GM18907 (cell line): ENCODE data around the gene STX11.
A peak's percentile ranks its signal among the peaks of the same experiment; 100 is the strongest.
"Not testable (repeated sequence)": the region's sequence is repeated elsewhere in the genome, so short reads cannot be mapped to it uniquely, and the experiment has no call there.

Experiments used
- ATAC-seq: cut with Tn5 transposase; IDR thresholded peaks from one replicate; pipeline ENCODE4 v1.9.1; 2021; ENCODE audit warnings: mild to moderate bottlenecking, moderate library complexity; ENCODE audit not compliant: unreplicated experiment

Gene STX11

DNA sequence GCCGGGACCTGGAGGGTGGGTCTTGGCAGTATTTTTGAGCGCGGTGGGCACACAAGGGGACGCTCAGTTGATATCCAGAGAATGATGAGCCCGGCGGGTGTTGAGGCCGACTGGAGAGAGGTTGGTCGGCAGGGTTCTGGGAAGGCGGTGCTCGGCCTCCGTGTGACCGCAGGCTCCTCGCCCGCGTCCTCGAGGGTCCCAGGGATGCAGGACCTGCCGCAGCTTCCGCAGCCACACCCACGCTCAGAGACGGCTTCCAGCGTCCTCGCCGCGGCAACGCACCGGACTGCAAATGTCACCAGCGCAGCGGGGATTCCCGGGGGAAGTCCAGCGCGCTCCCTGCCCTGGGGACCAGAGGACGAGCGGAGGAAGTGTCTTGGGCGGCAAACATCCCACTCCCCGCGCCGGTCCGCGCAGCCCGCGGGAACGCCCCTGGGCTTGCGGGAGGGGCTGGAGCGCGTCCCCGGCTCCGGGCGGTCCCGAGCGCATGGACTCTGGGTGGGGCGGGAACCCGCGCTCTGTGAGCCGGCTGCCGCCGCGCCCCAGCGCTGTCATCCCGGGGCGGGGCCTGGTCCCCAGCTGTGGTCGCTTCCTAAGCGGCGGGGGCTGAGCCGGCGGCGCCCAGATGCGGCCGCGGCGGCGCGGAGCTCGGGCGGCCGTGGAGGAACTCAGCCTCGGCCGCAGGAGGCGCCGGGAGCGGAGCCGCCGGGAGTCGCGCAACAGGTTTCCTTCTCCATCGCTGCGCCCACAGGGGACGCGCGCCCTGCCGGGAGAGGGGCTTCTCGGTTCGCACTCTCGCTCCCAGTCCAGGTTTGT, at the start of gene STX11:
Gene STX11, plus strand, starts transcription at position 624 of the 816 bp plus-strand sequence. CDS start 36,111 bp downstream, outside the sequence.
- ATAC-seq, result peak; percentile 73

DNA sequence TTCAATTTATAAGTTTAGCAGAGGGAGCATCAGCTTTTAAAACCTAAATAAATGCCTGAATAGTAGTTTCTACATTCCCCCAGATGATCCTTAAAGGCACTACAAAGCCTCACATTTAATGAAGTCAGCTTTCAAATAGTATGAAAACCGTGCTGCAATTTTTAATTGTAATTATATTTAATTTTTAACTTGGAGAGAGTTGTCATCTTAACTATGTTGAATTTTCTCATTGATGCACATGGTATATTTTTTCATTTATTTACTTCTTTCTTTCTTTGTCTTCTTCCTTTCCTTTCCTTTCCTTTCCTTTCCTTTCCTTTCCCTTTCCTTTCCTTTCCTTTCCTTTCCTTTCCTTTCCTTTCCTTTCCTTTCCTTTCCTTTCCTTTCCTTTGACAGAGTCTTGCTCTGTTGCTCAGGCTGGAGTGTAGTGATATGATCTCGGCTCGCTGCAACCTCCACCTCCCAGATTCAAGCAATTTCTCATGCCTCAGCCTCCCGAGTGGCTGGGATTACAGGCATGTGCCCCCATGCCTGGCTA, 47.2 kb upstream of the STX11 start:
- ATAC-seq, result no peak

DNA sequence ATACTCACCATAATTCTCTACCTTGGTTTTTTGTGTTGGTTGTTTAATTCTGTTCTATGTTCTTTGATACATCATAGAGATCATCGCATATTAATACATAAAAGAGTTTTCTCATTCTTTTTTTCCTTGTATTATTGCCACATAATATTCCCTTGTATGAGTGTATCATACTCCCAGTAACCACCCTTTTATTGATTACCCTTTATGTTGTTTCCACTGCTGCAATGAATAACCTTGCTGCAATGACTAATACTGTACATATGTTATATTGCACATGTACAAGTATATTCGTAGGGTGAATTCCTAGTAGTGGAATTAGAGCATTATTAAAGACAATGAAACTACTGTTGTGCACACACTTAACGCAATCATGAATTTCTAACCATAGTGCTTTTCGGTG, 45.8 kb upstream of the STX11 start:
- no peak for ATAC-seq

DNA sequence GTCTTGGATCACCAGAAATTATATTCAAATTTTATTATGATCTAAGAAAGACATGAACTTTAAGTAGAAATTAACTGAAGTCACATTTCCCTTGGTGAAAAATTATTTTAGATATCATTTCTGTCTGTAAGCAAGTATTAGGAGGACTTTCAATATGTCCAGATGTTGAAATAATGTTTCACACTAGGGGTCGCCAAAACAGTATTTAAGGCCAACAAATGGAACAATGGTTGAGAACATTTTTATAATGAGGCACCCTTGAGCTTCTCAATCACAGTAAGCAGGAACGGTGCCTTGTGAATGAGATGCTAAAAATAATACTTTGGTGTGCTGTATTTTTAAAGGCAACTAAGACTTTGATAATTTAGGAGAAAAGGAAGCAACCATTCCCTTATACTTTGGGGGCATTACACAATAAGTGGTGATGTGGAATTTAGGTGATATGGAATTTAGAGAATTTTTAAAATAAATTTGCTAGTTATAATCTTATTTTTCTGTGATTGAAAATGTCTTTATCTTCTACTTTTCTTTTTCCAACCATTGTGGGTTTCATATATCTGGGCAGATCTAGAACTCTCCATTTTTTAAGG, 45.3 kb upstream of the STX11 start:
- ATAC-seq, result peak; percentile 81

DNA sequence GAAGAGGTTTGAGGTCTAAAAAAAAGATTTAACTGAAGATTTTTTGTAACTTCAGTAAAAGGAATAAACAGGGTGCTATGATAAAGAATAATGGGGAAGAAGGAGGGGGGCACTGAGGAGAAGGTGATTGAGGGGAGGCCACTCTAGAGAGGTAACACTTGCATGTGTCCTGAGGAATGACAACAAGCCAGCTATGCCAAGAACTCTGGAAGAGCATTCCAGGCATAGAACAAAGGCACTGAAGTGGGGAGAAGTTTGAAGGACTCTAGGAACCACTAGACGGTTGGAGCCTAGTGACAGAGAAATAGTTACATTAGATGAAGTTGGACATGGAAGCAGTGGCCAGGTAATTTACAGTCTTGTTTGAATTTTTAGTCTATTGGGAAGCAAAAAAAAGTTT, 44.1 kb upstream of the STX11 start:
- ATAC-seq, result no peak

DNA sequence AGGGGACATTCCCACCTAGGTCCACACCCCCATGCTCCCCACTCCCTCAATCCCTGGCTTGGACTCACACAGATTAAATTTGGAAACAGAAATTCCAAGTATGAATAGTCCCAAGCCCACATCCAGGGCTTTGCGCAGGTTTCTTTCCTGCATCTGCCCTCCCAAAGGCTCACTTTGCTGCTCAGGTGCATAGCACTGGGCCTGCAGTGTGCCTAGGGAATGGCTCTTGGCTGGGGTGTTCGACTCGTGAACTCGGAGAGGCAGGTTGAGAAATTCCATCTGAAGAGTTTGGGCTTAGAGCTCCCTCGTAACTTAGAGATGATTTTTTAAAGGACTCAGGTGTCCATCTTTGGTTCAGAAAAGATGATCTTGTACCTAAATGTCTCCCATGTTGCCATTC, 40.1 kb upstream of the STX11 start:
- ATAC-seq, result no peak

DNA sequence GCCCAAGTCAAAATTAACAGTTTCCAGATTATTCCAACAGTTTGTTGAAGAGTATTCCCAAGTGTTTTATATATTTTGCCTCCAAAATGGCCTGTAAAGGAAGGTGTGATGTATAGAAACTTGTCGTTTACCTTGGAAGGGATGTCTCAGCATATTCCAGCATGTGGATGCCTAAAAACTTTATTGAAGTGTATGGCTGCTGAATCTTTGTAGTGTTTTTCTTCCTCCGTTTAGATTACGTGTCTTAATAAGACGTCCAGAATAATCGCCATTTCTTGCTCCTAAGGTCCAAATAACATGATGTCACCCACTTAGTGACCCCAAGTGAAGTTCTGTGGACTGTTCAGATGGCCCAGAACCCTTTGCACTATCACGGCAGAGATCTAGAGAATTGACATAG, 37.0 kb upstream of the STX11 start:
- no peak for ATAC-seq

DNA sequence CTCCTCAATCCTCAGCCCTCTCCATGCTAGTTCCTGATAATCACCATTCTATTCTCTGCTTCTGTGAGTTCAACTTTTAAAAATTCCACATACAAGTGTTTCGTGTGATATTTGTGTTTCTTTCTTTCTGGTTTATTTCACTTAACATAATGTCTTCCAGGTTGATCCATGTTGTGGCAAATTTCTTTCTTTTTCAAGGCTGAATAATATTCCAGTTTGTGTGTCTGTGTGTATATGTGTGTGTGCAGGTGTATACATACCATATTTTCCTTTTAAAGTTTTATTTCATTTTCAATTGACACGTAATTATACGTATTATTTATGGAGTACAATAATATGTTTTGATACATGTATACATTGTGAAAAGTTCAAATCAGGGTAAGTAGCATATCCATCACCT, 35.1 kb upstream of the STX11 start:
- ATAC-seq, result no peak

DNA sequence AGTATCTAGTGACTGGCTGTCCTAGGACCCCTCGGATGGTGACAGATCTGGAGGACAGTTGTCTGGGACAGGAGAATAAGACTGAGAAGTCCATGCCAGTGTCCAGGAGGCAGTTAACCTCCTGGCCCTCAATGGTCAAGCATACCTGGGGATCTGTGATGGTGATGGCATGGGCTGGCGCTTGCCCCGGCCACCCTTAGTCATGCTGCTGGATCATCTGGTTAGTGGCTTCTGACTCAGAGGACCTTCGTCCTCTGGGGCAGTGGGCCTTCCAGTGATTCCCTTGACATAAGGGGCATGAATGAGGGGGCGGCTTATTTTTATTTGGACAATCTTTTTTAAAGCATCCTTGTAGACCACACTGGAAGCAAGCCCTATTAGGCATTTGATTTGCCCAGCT, 30.9 kb upstream of the STX11 start:
- no peak for ATAC-seq

DNA sequence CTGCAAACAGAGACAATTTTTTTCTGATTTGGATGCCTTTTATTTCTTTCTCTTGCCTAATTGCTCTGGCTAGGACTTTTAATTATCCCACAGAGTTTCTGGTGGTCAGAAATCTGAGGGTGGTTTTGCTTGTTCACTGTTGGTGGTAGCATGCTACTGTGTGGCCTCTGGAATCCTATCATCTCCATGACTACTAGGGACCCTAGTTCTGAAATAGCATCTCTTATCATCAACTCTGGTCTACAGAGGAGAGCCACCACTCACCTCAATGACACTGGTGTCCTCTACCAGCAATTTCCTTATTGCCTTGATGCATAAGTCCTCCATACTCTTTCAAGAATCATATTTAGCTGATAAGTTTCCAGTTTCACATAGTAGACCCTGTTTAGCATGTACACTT, 27.5 kb upstream of the STX11 start:
- ATAC-seq, result no peak

DNA sequence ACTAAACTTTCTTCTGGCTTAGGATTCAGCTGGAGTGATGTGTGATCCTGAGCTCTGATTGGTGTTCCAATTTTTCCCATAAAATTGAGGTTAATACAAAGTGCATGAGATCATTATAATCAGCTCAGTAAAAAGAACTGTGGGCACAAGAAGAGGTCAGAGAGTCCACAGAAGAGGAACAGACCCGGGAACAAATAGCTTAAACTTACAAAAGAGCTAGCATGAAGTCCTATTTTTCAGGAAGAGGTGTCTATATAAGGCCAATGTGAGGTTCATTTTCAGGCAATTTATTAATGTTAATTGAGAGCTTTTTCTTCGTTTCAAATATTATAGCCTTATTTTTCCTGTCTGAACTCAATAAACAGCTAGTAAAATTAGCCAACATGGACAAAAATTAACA, 26.9 kb upstream of the STX11 start:
- ATAC-seq, result no peak

DNA sequence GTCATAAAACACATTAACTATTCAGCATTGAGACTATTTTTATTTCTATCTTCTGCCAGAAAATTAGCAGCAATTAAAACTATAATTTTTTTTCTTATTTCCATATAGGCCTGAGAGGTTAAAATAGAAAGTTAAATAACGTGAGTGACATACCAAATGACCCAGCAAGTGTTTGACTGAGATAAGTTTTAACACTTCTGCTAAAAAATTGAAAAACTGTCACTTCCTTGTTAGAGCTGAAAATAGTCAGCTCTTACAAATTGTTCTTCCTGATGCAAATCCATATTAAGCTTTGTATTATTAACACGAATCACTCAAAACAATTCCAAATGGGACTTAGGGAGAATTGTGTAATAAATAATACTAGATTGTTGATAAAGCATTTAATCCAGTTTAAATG, 26.5 kb upstream of the STX11 start:
- no peak for ATAC-seq

DNA sequence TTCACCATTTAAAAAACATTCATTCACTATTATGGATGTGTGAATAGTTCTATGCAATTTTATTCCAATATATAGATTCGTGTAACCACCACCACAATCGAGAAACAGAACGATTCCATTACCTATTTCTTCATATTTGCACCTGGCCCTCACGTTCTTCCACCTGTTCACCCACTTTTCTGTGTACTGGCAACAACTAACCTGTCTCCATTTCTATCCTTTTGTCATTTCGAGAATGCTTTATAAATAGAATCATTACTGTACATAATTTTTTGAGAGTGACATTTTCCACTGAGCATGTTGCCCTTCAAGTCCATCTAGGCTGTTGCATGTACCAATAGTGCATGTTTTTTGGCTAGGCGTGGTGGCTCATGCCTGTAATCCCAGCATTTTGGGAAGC, 23.2 kb upstream of the STX11 start:
- ATAC-seq, result peak; percentile 41

DNA sequence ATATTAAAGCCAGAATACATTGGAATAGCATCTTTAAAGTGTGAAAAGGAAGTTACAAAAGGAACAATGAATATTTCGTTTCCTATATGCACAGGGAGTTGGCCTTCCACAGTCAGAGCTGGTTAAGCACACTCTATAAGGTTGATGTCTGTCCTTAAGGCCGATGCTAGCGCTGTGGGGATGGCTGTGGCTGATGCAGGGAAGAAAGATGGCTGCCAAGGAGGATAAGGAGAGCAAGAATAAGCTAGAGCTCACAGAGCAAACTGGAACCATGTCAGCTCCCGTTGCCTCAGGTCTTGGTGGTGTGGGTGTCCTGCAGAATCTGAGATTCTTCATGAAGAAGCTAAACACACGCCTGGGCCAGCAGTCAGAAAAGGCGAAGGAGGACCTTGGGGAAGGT, 20.8 kb upstream of the STX11 start:
- ATAC-seq, result no peak

DNA sequence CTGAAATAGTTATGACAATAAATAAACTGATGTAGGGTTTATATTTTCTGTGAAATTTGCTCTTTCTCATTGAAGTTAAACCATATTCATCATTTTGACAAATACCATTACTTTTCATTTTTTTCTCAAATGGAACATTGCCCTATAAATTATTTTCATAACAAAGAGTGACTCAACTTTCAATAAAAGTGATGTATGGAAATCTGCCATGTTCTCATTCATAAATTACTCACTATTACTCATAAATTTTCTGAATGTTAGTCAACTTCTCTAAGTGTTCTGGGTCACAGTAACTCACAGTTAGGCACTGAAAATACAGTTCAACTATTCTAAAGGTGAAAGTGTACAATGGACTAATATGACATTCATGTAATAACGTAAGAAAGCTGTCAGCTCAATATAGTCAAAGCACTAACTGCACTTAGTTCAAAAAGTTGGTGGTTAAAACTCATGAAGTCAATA, 19.0 kb upstream of the STX11 start:
- no peak for ATAC-seq

DNA sequence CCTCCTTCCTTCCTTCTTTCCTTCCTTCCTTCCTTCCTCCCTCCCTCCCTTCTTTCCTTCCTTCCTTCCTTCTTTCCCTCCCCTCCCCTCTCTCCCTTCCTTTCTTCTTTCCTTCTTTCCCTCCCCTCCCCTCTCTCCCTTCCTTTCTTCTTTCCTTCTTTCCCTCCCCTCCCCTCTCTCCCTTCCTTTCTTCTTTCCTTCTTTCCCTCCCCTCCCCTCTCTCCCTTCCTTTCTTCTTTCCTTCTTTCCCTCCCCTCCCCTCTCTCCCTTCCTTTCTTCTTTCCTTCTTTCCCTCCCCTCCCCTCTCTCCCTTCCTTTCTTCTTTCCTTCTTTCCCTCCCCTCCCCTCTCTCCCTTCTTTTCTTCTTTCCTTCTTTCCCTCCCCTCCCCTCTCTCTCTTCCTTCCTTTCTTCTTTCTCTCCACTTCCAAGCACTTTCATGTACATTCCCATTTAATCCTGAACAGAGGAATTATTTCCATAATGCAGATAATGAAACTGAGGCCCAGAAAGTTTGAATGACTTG, 18.1 kb upstream of the STX11 start:
- not testable (repeated sequence) for ATAC-seq

DNA sequence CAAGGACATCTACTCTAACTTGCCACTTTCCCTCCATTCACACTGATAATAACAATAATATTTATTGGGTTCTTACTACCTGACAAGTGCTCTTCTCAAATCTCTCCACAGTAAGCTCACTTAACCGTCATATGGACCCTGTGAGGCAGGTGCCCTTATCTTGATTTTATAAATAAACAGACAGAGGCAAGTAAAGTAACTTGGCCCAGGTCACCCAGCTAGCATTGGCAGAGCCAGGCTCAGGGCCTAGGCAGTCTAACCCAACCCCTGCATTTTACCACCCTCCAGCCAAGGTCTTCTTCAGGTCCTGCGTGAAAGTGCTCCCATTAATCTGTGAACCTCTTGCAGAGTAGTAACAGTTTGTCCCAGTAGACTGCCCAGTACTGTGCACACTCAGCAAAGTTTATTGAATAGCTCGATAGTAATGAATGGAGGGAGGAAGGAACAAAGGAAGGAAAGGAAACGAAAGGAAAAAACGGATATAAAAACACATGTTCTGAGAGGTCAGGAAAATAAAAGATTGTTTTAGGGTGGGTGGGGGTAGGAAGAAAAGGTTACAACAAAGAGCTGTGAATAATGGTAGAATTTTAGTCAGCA, 17.0 kb upstream of the STX11 start:
- ATAC-seq, result no peak

DNA sequence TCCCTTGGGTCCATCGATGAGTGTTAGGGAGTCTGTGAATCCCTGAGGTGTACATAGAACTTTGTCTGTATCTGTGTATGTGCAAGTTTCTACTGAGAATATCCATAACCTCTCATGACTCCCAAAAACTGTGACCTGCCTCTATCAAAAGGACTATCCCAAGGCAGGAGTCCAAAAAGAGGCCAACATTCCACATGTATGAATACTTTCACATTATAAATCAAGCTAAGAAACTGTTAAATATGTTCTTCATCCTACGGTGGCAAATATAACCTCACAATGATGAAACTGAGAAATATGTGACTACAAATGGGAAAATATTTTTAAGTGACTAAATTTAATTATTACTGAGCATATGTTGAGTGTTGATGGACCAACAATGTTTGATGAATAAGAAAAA, 16.1 kb upstream of the STX11 start:
- no peak for ATAC-seq

DNA sequence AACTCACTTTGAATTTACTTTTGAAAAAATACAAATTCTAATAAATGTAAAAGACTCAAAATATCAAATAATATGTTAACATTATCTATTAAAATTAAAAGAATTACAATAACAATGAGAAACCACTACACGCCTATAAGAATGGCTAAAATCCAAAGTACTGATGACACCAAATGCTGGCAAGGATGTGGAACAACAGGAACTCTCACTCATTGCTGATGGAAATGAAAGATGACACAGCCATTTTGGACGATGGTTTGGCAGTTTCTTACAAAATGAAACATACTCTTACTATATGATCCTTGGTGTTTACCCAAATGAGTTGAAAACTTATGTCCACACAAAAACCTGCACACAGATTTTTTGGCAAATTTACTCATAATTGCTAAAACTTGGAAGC, 15.6 kb upstream of the STX11 start:
- ATAC-seq, result no peak

DNA sequence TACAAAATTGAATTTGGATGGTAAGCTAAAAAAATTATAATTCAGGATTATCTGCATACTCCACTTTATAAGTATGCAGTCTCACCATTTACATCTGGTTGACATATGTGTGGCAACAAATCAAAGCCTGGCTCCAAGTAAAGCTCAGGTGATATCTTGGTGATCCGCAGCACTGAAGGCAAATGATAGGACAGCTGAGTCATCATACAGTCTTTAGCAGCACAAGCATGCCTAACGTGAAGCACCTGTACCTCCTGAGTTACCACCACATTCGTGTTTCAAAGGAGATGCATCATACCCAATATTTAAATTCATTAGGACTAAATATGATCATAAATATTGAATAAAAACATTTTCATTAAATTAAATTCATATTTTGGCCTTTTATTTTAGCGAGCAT, 11.8 kb upstream of the STX11 start:
- no peak for ATAC-seq

DNA sequence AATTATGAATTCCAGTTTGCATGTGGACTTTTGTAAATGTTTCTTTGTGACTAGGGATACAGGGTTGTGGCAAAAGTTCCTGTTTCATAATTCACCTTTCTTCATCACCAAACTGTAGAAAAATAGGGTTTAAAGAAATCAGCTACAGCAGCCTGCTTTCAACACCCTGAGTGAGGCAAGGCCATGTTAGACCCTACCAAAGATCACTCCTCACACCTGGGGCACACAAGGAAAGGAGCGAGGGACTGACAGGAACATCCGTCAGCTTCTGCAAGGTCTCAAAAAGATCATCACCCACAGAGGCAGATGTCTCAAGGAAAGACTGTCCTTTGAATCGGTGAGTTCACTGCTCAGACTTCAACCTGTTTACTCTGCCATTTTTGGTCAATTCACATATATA, 10.5 kb upstream of the STX11 start:
- no peak for ATAC-seq

DNA sequence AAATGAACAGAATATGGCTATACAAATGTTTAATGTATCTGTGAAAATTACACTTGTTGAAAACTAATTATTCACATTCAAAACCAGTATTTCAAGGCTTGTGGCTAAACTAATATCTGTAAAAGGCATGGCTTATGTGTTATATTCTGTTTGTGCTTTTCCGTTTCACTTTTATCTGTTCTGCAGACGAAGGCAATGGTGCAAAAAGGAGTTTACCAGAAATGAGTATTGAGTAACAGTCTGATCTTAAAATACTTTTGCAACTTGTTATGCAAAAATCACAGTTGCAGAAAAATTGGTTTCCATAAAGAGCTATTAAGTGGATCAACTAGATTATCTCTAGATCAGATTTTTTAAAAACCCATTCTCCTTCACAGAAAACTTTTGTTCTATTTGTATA, 9.4 kb upstream of the STX11 start:
- ATAC-seq, result peak; percentile 60
